Adrenal gland (tissue), 19 donors: Measurements from ENCODE around the gene NUDT4B. TPM values are rescaled to one million over a fixed set of nuclear protein-coding genes. Genes with fewer than 3 reads are reported as not detected.
"Not testable (repeated sequence)": the region's sequence is repeated elsewhere in the genome, so short reads cannot be mapped to it uniquely, and the experiment has no call there.

Source experiments
- DNase-seq, 7 donors: peaks; one replicate each; pipeline ENCODE4 v3.0.0-alpha.2; 2019 to 2020
- H3K27ac ChIP-seq, 5 donors: fragments of 200-600 bp; sonication (generic) in 4 of 5; 1 replicate in 3 of 5; 2 replicates in 2 of 5; pipeline versions ENCODE4 v1.5.1 to v1.8.0; 2016 to 2020; ENCODE audit warnings: mild to moderate bottlenecking in 1 of 5
- H3K27me3 ChIP-seq: fragments of 200-600 bp; 2 replicates; pipeline ENCODE4 v1.8.0; 2021
- H3K36me3 ChIP-seq, 2 donors: fragments of 200-600 bp; replicated peaks in 1 of 2; 1 replicate in 1 of 2; 2 replicates in 1 of 2; pipeline versions ENCODE4 v1.5.1 to v1.8.0; 2018 to 2022
- H3K4me1 ChIP-seq, 2 donors: fragments of 200-600 bp; replicated peaks in 1 of 2; 1 replicate in 1 of 2; 2 replicates in 1 of 2; pipeline versions ENCODE4 v1.5.1 to v1.8.0; 2018 to 2021
- H3K4me3 ChIP-seq, 4 donors: fragments of 200-600 bp; sonication (generic) in 3 of 4; one replicate each; pipeline ENCODE4 v1.5.1; 2016 to 2018
- H3K9me3 ChIP-seq, 3 donors: fragments of 200-600 bp; sonication (generic) in 1 of 3; replicated peaks in 1 of 3; 1 replicate in 2 of 3; 2 replicates in 1 of 3; pipeline versions ENCODE4 v1.5.1 to v1.8.0; 2016 to 2021
- WGBS, 4 donors: extraction: QIAGEN DNeasy Blood & Tissue Kit in 2 of 4; methylation state at CpG; one replicate each; pipeline versions ENCODE4 v1.1.5 to v1.1.7; 2013 to 2017; 5-methylcytosine and 5-hydroxymethylcytosine counted together
- intact Hi-C, 2 donors: fragments of 100-400 bp; cut with DNase I; formaldehyde crosslinking; loops; one replicate each; pipeline versions ENCODE4 v1.14.1 to v1.15.0; 2022 to 2023
- long read RNA-seq, 10 donors: library from polyadenylated mRNA in 3 of 10; unstranded in 2 of 10; stranded (forward) in 1 of 10; transcript quantifications; one replicate each; pipeline ENCODE4 v2.0.0 and lab custom pipeline, GENCODE V29; 2021 to 2026
- polyA plus RNA-seq, 3 donors: library from polyadenylated mRNA; stranded (reverse); fragments of 200-250 nt in 2 of 3; fragments of 350-450 nt in 1 of 3; fragmentation: Illumina TruSeq in 1 of 3; extraction: RNeasy Lipid Tissue Mini Kit (QIAGEN cat#74804) in 1 of 3; gene quantifications; one replicate each; pipeline ENCODE4 v1.2.3, GENCODE V29; 2013 to 2014
- total RNA-seq, 9 donors: library from RNA; depleted of rRNA in 4 of 9; stranded (reverse); fragments of >200 nt in 4 of 9; fragments of 120-200 nt in 1 of 9; fragmentation: NEBNext Ultra II Directional in 1 of 9; extraction: Animal tissue kit (Norgen Biotek cat#: 25700) in 1 of 9; gene quantifications; one replicate each; pipeline versions ENCODE4 v1.1.0 to v1.2.4, GENCODE V29; 2013 to 2023
- donor health status: healthy with polysubstance abuse.
- donor health status: Bipolar disorder and iron deficiency.
- donor health status: DM: yes; HTN: yes; CAD: no.
- donor health status: DM: no; HTN: no; CAD: no.
- donor health status: DM: no; HTN: no; CAD: no.
- donor health status: DM: yes; HTN: yes; CAD: no.

The NUDT4B gene
- 100 to 1,000 TPM in 1 of 9 donors, 10 to 100 TPM in 3, 1 to 10 TPM in 1, not detected in 4; 1.3 to 107 (median 43.4) TPM for total RNA-seq
- polyA plus RNA-seq, result 1 to 10 TPM in 1 of 3 donors, under 1 TPM in 2; 0.13 to 1.2 (median 0.80) TPM
- long read RNA-seq, donor 1, result 0 reads
- long read RNA-seq, donor 2, transcript NUDT4B-201 (1 exons, 1,206 nt), result major isoform, 7 of 7 reads
- long read RNA-seq, donor 2, partial matches to known transcripts, result 0 of 7 reads
- long read RNA-seq, donor 2, other reads (novel, unspliced or antisense), result 0 of 7 reads
- long read RNA-seq, donor 3, partial matches to known transcripts, result 28 of 28 reads
- long read RNA-seq, donor 3, other reads (novel, unspliced or antisense), result 0 of 28 reads
- long read RNA-seq, donor 4, result 0 reads
- long read RNA-seq, donor 5, result 0 reads
- long read RNA-seq, donor 6, result 0 reads
- long read RNA-seq, donor 7, result 0 reads
- long read RNA-seq, donor 8, result 0 reads
- long read RNA-seq, donor 9, partial matches to known transcripts, result 0 of 2 reads
- long read RNA-seq, donor 9, other reads (novel, unspliced or antisense), result 0 of 2 reads
- long read RNA-seq, donor 10, result 0 reads

DNA sequence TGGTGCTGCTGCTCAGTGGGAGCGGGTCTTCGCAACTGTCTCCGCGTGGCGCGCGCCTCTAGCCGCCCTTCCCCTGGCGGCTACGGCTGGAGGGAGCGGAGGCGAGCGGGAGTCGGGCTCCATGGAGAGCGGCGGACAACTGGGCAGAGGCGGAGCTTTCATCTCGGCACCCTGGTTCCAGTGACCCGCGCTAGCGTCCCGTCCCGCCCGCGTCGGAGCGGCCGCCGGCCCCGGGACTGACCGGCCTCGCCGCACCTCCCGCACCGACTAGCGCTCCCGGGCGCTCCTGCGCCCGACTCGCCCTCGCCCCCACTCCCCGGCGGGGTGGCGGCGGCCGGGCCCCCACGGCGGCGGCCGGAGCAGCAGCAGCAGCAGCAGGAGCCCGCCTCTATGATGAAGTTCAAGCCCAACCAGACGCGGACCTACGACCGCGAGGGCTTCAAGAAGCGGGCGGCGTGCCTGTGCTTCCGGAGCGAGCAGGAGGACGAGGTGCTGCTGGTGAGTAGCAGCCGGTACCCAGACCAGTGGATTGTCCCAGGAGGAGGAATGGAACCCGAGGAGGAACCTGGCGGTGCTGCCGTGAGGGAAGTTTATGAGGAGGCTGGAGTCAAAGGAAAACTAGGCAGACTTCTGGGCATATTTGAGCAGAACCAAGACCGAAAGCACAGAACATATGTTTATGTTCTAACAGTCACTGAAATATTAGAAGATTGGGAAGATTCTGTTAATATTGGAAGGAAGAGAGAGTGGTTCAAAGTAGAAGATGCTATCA is at the start of gene NUDT4B:
TSS of gene NUDT4B (plus strand) at position 212 of the 772 bp plus-strand sequence. CDS start at position 391, 179 bp downstream.
- no CpG with 5 or more reads among the region's 68 CpGs for WGBS, 4 donors
- H3K9me3 ChIP-seq, DNase-seq, H3K4me3 ChIP-seq, H3K36me3 ChIP-seq, H3K27ac ChIP-seq, H3K27me3 ChIP-seq, H3K4me1 ChIP-seq, intact Hi-C loops: not testable (repeated sequence)

DNA sequence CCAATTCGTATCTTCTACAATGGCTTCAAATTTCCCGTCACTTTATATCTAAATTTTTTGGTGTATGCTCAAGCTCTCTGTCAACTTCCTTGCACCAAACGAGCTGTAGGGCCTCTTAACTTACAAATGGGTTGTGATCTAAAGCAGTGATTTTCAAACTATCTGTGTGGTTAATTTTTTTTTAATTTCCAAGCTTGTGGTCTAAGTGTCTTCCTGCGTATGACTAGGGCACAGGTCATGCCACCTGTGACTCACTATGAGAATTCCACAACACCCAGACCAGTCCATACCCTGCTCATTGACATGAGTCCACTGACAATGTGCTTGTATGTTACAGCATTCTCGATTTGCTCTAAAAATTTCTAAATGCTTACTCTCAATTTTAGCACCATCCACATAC is 49.2 kb upstream of the NUDT4B start:
- DNase-seq, H3K27me3 ChIP-seq, intact Hi-C loops, H3K4me1 ChIP-seq, H3K4me3 ChIP-seq, H3K27ac ChIP-seq, H3K9me3 ChIP-seq, H3K36me3 ChIP-seq: not testable (repeated sequence)
- no CpG with 5 or more reads among the region's 5 CpGs for WGBS, 4 donors

DNA sequence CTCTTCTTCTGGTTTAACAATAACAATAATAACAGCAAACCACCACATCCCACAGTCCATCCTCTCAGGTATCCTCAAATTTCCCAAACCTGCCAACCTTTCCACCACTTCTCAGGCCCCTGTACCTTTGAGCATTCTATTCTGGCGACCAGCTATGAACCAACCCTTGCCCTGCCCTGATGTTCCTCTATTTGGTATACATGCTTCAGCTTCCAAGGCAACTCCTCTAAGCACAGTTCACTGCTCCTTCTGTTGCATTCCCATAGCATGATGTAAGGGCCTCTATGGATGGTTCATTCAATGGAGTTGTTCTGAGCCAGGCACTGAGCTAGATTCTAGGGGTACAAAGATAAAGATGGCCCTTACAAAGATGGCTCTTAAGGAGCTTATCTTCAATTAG is 46.3 kb upstream of the NUDT4B start:
- intact Hi-C loops, H3K36me3 ChIP-seq, H3K4me1 ChIP-seq, H3K27ac ChIP-seq, DNase-seq, H3K4me3 ChIP-seq, H3K27me3 ChIP-seq, H3K9me3 ChIP-seq: not testable (repeated sequence)
- 71 to 80% methylated on average over 1 of the region's 1 CpG; no CpG with 5 or more reads in 2 of the 4 donors for WGBS, 4 donors

DNA sequence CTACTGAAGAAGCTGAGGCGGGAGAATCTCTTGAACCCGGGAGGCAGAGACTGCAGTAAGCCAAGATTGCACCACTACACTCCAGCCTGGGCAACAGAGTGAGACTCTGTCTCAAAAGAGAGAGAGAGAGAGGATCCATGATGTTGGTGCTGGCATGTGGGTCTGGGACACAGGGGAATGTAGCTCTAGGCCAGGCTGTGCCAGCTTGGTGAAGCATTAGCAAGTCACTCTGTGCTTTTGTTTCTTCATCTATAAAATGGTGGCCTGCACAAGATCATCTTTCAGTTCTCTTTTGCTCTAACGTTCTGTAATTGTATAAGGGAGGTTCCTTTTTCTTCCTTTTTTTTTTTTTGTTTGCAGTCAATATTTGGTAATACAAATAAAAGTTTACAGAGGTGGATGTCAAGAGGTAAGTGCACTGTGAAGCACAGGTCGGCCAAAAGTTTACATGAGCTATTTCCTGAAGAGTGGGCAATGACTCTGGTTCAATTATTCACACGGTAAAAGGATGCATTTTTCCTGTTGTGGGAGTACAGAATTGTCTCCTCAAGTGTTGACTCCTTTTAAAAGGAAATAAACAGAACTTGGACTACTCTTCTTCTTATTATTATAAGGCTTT is 44.5 kb upstream of the NUDT4B start:
- H3K27me3 ChIP-seq, H3K36me3 ChIP-seq, DNase-seq, H3K4me3 ChIP-seq, intact Hi-C loops, H3K4me1 ChIP-seq, H3K9me3 ChIP-seq, H3K27ac ChIP-seq: not testable (repeated sequence)
- 50 to 57% (median 50%) methylated on average over 1 of the region's 5 CpGs; no CpG with 5 or more reads in 1 of the 4 donors for WGBS, 4 donors

DNA sequence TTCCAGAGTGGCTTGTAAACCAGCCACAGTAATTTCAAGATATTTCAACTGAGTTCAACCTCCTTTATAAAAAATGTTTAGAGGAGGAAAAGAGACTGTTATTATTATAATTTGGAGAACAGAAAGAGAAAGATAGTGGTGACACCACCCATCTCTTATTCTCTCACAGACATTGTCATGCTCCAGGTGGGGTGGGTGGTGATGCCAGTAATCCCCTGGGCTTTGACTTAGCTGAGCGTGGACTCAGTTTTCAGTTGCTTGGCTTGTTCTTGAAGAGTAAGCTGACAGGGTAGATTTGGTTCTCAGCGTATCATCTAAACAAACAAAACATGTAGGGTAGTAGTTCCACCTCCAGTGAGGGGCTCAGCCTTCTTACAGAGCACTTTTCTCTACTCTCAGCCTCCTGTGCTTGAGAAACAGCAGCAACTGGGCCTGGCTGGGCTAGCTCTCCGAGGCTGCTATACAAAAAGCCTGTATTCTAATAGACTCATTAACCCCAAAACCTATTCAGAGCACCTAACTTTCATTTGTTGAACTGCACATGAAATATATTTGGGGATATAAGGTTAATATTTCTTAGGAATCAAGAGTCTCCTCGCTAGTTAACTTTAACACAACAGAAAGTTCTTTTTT is 43.1 kb upstream of the NUDT4B start:
- DNase-seq, H3K9me3 ChIP-seq, H3K4me1 ChIP-seq, intact Hi-C loops, H3K27me3 ChIP-seq, H3K36me3 ChIP-seq, H3K4me3 ChIP-seq, H3K27ac ChIP-seq: not testable (repeated sequence)
- WGBS, 4 donors, result 76 to 92% methylated on average over 1 of the region's 4 CpGs; no CpG with 5 or more reads in 2 of the 4 donors

DNA sequence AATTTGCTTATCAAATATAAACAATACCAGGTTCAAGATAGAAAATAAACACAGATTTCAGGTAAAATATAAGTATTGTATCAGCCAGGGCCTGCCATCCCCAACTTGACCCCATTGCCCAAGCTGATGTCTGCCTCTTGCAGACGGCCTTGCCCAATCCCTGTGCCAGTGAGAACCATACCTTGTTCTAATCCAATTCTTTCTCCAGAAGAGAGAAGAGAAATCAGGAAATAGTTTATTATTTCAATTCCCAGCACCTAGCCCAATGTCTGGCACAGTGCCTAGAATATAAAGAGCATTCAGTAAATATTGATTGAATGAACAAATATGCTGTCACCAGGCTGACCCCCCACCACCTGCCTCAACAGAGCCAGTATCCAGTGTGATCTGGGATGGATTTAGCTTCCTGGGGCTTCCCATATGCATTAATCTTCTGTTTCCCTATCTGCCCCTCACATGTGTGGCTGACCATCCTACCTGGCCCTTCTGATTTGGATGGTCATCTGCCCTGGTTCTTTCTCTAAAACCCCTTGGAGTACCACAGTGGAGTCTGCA is 39.7 kb upstream of the NUDT4B start:
- H3K4me1 ChIP-seq, DNase-seq, H3K27me3 ChIP-seq, H3K9me3 ChIP-seq, H3K4me3 ChIP-seq, H3K27ac ChIP-seq, intact Hi-C loops, H3K36me3 ChIP-seq: not testable (repeated sequence)
- WGBS, 4 donors, result no CpG with 5 or more reads among the region's 1 CpG

DNA sequence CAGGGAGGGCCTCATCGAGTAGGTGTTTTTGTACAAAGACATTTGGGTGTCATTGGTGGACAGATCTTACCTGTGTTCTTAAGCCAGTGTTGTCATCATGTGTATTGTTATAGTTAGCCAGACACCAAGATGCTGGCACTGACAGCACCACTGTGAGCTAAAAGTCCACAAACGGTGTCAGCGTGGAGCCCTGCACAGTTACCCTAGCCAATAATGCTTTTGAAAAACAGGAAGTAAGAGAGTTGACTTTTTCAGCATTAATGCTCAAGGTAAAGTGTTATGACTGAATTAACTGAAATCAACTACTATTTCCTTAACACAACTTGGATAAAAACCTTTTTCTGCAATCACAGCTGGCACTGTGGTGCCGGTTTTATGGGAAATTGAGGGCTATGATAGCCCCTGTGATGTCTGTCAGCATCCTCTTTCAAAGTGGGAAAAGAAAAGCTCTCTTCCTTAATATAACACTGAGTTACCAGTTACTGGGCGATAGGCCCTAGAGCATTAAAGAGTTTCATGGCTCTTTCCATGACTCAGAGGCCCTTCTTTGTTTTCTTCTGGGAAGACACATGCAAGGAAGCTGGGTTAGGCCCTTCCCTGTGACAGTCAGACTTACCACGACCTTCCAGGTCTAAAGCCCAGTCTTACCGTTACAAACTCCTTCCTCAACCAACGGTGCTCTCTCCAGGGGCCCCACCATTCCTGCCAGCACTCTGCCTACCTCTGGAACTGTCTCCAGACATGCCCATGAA is 37.6 kb upstream of the NUDT4B start:
- intact Hi-C loops, H3K36me3 ChIP-seq, H3K9me3 ChIP-seq, H3K4me1 ChIP-seq, H3K27ac ChIP-seq, H3K4me3 ChIP-seq, H3K27me3 ChIP-seq, DNase-seq: not testable (repeated sequence)
- no CpG with 5 or more reads among the region's 8 CpGs for WGBS, 4 donors

DNA sequence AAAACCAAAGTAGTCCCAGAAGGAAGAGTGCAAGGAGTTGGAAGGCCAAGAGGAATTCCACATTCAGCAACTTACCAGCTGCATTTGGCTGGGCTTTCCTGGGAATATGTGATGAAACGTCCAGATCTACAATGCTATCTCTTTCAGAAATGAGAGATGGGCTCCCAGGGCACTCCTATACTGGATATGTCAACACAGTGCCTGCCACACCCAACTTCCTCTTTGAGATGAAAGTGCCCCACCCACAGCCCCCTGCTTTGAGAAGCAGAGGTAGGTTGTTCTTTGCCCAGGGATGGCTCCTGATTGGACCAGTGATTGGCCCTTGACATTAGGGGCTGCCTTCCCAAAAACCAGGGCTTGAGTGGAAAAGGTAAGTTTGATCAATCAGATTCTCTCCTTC is 36.2 kb upstream of the NUDT4B start:
- 22 to 47% methylated on average over 1 of the region's 1 CpG; no CpG with 5 or more reads in 2 of the 4 donors for WGBS, 4 donors
- not testable (repeated sequence) for DNase-seq, H3K36me3 ChIP-seq

DNA sequence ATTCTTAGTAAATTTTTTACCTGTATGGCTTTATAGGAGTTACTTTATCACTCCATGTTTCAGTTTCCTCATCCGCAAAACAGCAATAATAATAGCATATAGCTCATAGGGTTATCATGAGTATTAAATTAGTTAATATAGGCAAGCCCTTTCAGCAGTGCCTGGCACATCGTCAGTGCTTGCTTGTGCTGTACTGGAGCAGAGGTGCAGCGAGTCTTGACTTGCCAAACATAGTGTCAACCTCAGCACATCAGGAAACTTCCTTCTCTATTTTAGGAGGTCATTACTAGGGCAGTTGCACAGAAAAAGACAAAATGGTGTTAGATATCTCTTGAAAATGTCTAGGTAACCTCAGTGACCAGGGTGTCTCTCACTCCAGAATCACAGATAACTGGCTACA is 33.1 kb upstream of the NUDT4B start:
- intact Hi-C loops, H3K4me1 ChIP-seq, H3K36me3 ChIP-seq, H3K4me3 ChIP-seq, H3K9me3 ChIP-seq, H3K27me3 ChIP-seq, H3K27ac ChIP-seq, DNase-seq: not testable (repeated sequence)
- no CpG with 5 or more reads among the region's 3 CpGs for WGBS, 4 donors

More for the DNA sequence above, 36.2 kb upstream of the NUDT4B start:
- H3K27ac ChIP-seq, H3K4me1 ChIP-seq, H3K27me3 ChIP-seq, H3K4me3 ChIP-seq, intact Hi-C loops, H3K9me3 ChIP-seq: not testable (repeated sequence)
